ENCODE measurements around the gene CCDC177. TPM values are rescaled to one million over a fixed set of nuclear protein-coding genes. Genes with fewer than 3 reads are reported as not detected.

The CCDC177 gene
- 0.22 and 0.24 TPM in 2 replicates for total RNA-seq
- long read RNA-seq, result 0 reads

DNA sequence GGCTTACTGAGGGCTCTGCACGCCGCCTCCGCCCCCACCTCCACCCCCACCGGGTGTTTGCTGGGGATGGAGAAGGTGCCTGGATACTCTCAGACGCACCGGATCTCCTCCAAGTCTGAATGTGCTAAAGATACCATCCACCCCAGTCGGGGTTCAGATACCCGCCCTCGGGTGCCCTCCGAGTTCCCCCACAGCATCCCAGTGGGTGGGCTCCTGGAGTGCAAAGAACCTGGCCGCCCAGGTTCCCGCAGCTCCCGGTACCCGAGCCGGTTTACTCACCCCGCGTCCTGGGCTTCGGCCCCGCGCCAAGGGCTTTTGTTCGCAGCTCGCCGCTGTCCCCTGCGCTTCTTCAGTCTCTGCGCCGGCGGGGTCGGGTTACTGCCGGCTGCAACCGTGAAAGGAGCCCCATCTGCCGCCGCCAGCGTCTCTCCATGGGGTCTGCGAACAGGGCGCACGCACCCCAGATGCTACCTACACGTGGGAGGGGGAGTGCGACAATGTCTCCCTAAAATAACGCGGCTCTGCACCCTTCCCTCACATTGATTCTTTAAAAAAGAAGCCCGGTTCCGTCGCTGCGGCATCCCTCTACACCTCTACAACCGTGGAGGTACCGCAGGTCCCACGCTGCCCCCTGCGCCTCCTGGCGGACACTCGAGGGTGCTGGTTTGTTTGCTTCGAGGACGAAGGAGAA is at the start of gene CCDC177:
Gene CCDC177, minus strand, starts transcription at position 609 of the 691 bp plus-strand sequence. CDS start 1,249 bp downstream, outside the sequence.
- DNase-seq (ENCODE audit: low spot score, unreplicated experiment), result peak; percentile 65
- TF ChIP-seq, protein P1, sequence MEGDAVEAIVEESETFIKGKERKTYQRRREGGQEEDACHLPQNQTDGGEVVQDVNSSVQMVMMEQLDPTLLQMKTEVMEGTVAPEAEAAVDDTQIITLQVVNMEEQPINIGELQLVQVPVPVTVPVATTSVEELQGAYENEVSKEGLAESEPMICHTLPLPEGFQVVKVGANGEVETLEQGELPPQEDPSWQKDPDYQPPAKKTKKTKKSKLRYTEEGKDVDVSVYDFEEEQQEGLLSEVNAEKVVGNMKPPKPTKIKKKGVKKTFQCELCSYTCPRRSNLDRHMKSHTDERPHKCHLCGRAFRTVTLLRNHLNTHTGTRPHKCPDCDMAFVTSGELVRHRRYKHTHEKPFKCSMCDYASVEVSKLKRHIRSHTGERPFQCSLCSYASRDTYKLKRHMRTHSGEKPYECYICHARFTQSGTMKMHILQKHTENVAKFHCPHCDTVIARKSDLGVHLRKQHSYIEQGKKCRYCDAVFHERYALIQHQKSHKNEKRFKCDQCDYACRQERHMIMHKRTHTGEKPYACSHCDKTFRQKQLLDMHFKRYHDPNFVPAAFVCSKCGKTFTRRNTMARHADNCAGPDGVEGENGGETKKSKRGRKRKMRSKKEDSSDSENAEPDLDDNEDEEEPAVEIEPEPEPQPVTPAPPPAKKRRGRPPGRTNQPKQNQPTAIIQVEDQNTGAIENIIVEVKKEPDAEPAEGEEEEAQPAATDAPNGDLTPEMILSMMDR (IDR thresholded peaks at IDR 0.05; ENCODE audit: unreplicated experiment), result peak; percentile 99
- H3K9me3 Mint-ChIP-seq (ENCODE audit: low read depth), result no peaks in the 10 kb centered on the region
- H3K4me3 Mint-ChIP-seq (ENCODE audit: low read depth), result peak within 1 kb of the TSS; percentile 78
- peaks cover 2% of the 10 kb centered on the region for H3K4me1 Mint-ChIP-seq (ENCODE audit: low read depth)
- H3K27me3 Mint-ChIP-seq, result peaks cover 44% of the 10 kb centered on the region
- H3K36me3 Mint-ChIP-seq (ENCODE audit: insufficient read depth), result peaks cover 2% of the 10 kb centered on the region
- peak within 1 kb of the TSS; percentile 63 for H3K27ac Mint-ChIP-seq

DNA sequence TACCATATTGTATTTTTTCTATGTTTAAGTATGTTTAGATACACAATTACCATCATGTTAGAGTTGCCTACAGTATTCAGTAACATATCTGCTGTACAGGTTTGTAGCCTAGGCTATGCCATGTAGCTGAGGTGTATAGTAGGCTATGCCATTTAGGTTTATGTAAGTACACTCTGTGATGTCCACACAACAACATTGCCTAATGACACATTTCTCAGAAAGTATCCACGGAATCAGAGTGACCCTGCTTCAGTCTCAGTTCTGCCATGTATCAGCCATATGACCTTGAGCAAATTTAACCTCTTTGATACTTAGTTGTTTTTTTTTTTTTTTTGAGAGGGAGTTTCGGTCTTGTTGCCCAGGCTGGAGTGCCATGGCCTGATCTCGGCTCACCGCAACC is 49.5 kb upstream of the CCDC177 start:
- no peak overlapping the region for H3K4me3 Mint-ChIP-seq (ENCODE audit: low read depth)
- H3K27ac Mint-ChIP-seq, result no peak overlapping the region
- H3K36me3 Mint-ChIP-seq (ENCODE audit: insufficient read depth), result no peaks in the 10 kb centered on the region
- H3K27me3 Mint-ChIP-seq, result no peaks in the 10 kb centered on the region
- peaks cover 27% of the 10 kb centered on the region for H3K4me1 Mint-ChIP-seq (ENCODE audit: low read depth)
- no peak for DNase-seq (ENCODE audit: low spot score, unreplicated experiment)
- no peaks in the 10 kb centered on the region for H3K9me3 Mint-ChIP-seq (ENCODE audit: low read depth)
- TF ChIP-seq, protein P1 (IDR thresholded peaks at IDR 0.05; ENCODE audit: unreplicated experiment), result no peak

DNA sequence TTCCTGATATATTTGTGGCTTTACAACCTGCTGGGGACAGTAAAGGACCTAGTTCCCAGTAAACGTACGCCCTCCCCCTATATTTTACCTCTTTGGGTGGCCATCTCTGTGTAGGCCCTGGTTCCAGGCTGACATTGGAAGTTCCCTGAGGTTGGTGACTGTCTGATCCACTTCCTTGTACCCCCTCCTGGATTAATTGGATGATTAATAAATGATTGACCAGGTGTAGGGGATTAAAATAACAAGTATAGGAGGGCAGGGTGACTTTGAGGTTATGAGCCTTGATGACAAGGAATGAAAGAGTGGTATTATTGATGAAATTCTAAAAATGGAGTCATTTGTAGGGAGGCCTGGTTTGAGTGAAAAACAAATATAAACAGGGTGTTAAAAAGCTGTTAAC is 46.3 kb upstream of the CCDC177 start:
- Mint-ChIP-seq H3K4me1 (ENCODE audit: low read depth) (peaks cover 34% of the 10 kb centered on the region), H3K27me3 (no peaks in the 10 kb centered on the region), H3K27ac (no peak overlapping the region), H3K4me3 (ENCODE audit: low read depth) (no peak overlapping the region), H3K9me3 (ENCODE audit: low read depth) (no peaks in the 10 kb centered on the region), H3K36me3 (ENCODE audit: insufficient read depth) (no peaks in the 10 kb centered on the region)
- DNase-seq (ENCODE audit: low spot score, unreplicated experiment), result no peak
- TF ChIP-seq, protein P1 (IDR thresholded peaks at IDR 0.05; ENCODE audit: unreplicated experiment), result no peak

DNA sequence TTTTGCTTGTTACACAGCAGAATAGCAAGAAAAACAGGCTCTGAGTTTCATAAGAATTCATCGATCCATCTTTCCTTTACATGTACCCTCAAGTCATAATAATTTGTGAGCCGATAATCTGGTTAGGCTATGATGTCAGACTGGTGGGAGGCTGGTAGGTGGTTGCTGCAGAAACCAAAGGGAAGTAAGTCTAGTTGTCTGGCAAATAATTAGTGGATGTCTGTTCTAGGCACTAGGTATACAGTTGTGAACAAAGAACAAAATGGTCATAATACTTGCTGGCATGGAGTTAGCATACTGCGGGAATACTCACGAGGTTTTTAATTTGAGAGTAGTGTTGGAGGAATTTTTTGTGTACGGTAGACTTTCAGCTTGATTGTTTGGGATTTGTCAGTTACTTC is 45.5 kb upstream of the CCDC177 start:
- DNase-seq (ENCODE audit: low spot score, unreplicated experiment), result no peak
- TF ChIP-seq, protein P1 (IDR thresholded peaks at IDR 0.05; ENCODE audit: unreplicated experiment), result no peak
- no peak overlapping the region for H3K27ac Mint-ChIP-seq
- no peaks in the 10 kb centered on the region for H3K9me3 Mint-ChIP-seq (ENCODE audit: low read depth)
- peaks cover 39% of the 10 kb centered on the region for H3K4me1 Mint-ChIP-seq (ENCODE audit: low read depth)
- H3K4me3 Mint-ChIP-seq (ENCODE audit: low read depth), result no peak overlapping the region
- H3K27me3 Mint-ChIP-seq, result no peaks in the 10 kb centered on the region
- H3K36me3 Mint-ChIP-seq (ENCODE audit: insufficient read depth), result peaks cover 1% of the 10 kb centered on the region

DNA sequence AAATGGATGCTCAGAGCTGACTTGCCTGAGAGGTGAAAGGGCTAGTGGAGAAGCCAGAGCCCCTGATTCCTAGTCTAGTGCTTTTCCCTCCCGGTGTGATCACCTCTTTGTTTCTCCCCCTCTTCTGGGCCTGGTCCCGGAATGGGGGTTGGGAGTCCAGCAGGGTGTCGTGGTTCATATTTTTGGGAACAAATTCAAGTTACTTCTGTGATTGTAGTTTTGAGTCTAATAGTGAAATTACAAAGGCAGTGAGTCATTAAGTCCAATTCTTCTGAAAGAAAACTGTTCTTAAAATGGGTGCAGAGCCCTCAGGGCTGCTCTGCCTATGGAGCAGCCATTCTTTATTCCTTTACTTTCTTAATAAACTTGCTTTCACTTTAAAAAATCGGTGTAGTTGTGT is 44.3 kb upstream of the CCDC177 start:
- H3K27ac Mint-ChIP-seq, result no peak overlapping the region
- H3K36me3 Mint-ChIP-seq (ENCODE audit: insufficient read depth), result peaks cover 1% of the 10 kb centered on the region

More for the DNA sequence above, 44.3 kb upstream of the CCDC177 start:
- Mint-ChIP-seq H3K27me3 (no peaks in the 10 kb centered on the region), H3K4me1 (ENCODE audit: low read depth) (peaks cover 44% of the 10 kb centered on the region), H3K9me3 (ENCODE audit: low read depth) (no peaks in the 10 kb centered on the region), H3K4me3 (ENCODE audit: low read depth) (no peak overlapping the region)
- no peak for DNase-seq (ENCODE audit: low spot score, unreplicated experiment)
- TF ChIP-seq, protein P1 (IDR thresholded peaks at IDR 0.05; ENCODE audit: unreplicated experiment), result no peak

Measured in progenitor cell of endocrine pancreas (in vitro differentiated cells).